HepG2 (cell line): ENCODE results near the gene SRF. TPM values are rescaled to one million over a fixed set of nuclear protein-coding genes. Genes with fewer than 3 reads are reported as not detected.

Experiments used
- ATAC-seq: fragments of 200-7000 bp; cut with Tn5 transposase; 3 replicates; pipeline ENCODE4 v1.9.1; 2020; ENCODE audit warnings: mild to moderate bottlenecking, moderate library complexity
- BruUV-seq: library from RNA; stranded (reverse); fragments of 400-500 nt; replicated peaks from 2 replicates; lab custom pipeline; 2021; lab: Mats Ljungman, UMichigan
- CTCF ChIA-PET: fragments of 300-600 bp; formaldehyde crosslinking; extraction: SDS; loops from one replicate; lab custom pipeline; 2021; ENCODE audit warnings: low total read pairs, inconsistent platforms, low intra/inter-chr PET ratio; lab: Yijun Ruan, JAX
- POLR2A ChIA-PET: fragments of 350-600 bp; sonication (Branson Sonifier 250); formaldehyde crosslinking; loops from one replicate; lab custom pipeline; 2020; ENCODE audit warnings: antibody characterized with exemption, inconsistent platforms; lab: Yijun Ruan, JAX
- DNase-seq: peaks from one replicate; pipeline ENCODE4 v3.0.0-alpha.2; 2015; ENCODE audit warnings: low spot score
- FAIRE-seq: peaks from 3 replicates; lab custom pipeline; 2011; peaks lifted over from hg19 to GRCh38; lab: Jason Lieb, UNC
- H2AFZ ChIP-seq: one replicate; pipeline ENCODE4 v1.6.1; 2011; ENCODE audit warnings: low read length, inconsistent platforms
- H3K27ac ChIP-seq: fragments of 300-600 bp; 3 replicates; pipeline ENCODE4 v1.8.0; 2011; ENCODE audit warnings: mixed run types, mild to moderate bottlenecking, mixed read lengths, low read length, inconsistent platforms; ENCODE audit not compliant: insufficient read depth; ENCODE audit errors: extremely low read length
- H3K27me3 ChIP-seq, 2 experiments: fragments of 200-600 bp in 1 of 2; 2 replicates in 1 of 2; 3 replicates in 1 of 2; pipeline versions ENCODE4 v1.6.0 to v1.8.0; 2011; ENCODE audit warnings: low read length in 2 of 2, mild to moderate bottlenecking in 2 of 2, moderate library complexity in 2 of 2, inconsistent platforms in 1 of 2; ENCODE audit not compliant: insufficient read depth in 2 of 2, control insufficient read depth in 1 of 2
- H3K36me3 ChIP-seq, 2 experiments: fragments of 200-600 bp in 1 of 2; replicated peaks in 1 of 2; 2 replicates in 1 of 2; 3 replicates in 1 of 2; pipeline versions ENCODE4 v1.5.1 to v1.8.0; 2011; ENCODE audit warnings: low read length in 2 of 2, inconsistent platforms in 1 of 2; ENCODE audit not compliant: insufficient read depth in 2 of 2, control insufficient read depth in 1 of 2
- H3K4me1 ChIP-seq: 2 replicates; pipeline ENCODE4 v1.5.1; 2012; ENCODE audit warnings: low read length, inconsistent platforms; ENCODE audit not compliant: insufficient read depth
- H3K4me2 ChIP-seq: 2 replicates; pipeline ENCODE4 v1.6.0; 2011; ENCODE audit warnings: low read depth, low read length, inconsistent platforms
- H3K4me3 ChIP-seq, 3 experiments: fragments of 200-600 bp in 1 of 3; sonication (generic), shearing (Covaris generic) in 1 of 3; replicated peaks in 1 of 3; 2 replicates each; pipeline ENCODE4 v1.5.1; 2011 to 2016; ENCODE audit warnings: low read length in 3 of 3, inconsistent platforms in 2 of 3, low read depth in 2 of 3, mild to moderate bottlenecking in 2 of 3, control low read depth in 1 of 3, mixed read lengths in 1 of 3; ENCODE audit not compliant: insufficient read depth in 1 of 3
- H3K79me2 ChIP-seq: one replicate; pipeline ENCODE4 v1.6.1; 2011; ENCODE audit warnings: low read length, inconsistent platforms; ENCODE audit not compliant: insufficient read depth
- H3K9ac ChIP-seq: 2 replicates; pipeline ENCODE4 v1.6.0; 2011; ENCODE audit warnings: mild to moderate bottlenecking, low read depth, low read length, inconsistent platforms; ENCODE audit not compliant: insufficient read depth
- H3K9me3 ChIP-seq: 2 replicates; pipeline ENCODE4 v1.5.1; 2012; ENCODE audit warnings: mild to moderate bottlenecking, low read length
- H4K20me1 ChIP-seq: 2 replicates; pipeline ENCODE4 v1.6.0; 2011; ENCODE audit warnings: inconsistent platforms, mild to moderate bottlenecking, low read length, moderate library complexity; ENCODE audit not compliant: insufficient read depth
- EZH2 ChIP-seq: conservative IDR thresholded peaks from 2 replicates; pipeline ENCODE4 v1.6.1; 2012; ENCODE audit warnings: mild to moderate bottlenecking, low read depth, low read length, moderate library complexity
- KMT2B ChIP-seq: IDR thresholded peaks from 2 replicates; pipeline ENCODE4 v1.6.1; 2016; ENCODE audit warnings: missing genetic modification reagents, missing compliant biosample characterization
- RCOR2 ChIP-seq: IDR thresholded peaks from 2 replicates; pipeline ENCODE4 v1.6.1; 2016; ENCODE audit warnings: missing biosample characterization, missing genetic modification reagents
- TCF7 ChIP-seq: sonication (generic); IDR thresholded peaks from 2 replicates; pipeline ENCODE4 v1.6.1; 2016; ENCODE audit warnings: antibody characterized with exemption, low read depth
- ZHX1 ChIP-seq: sonication (generic); formaldehyde crosslinking; IDR thresholded peaks from 2 replicates; pipeline ENCODE4 v1.8.1; 2022; ENCODE audit warnings: low read depth, mild to moderate bottlenecking, missing genetic modification reagents
- ZNF18 ChIP-seq: sonication (generic); formaldehyde crosslinking; IDR thresholded peaks from 2 replicates; pipeline ENCODE4 v1.8.0; 2022; ENCODE audit warnings: mild to moderate bottlenecking, missing genetic modification reagents; ENCODE audit not compliant: insufficient replicate concordance
- ZNF33A ChIP-seq: sonication (generic); formaldehyde crosslinking; IDR thresholded peaks from 2 replicates; pipeline ENCODE4 v1.5.1; 2020; ENCODE audit warnings: missing genetic modification reagents, mild to moderate bottlenecking, moderate library complexity, borderline replicate concordance
- ZNF75D ChIP-seq: sonication (generic); formaldehyde crosslinking; IDR thresholded peaks from 2 replicates; pipeline ENCODE4 v1.8.1; 2023; ENCODE audit warnings: missing genetic modification reagents, mild to moderate bottlenecking, borderline replicate concordance
- ZSCAN29 ChIP-seq: sonication (generic); formaldehyde crosslinking; conservative IDR thresholded peaks from 2 replicates; pipeline ENCODE4 v1.4.0; 2020; ENCODE audit warnings: mild to moderate bottlenecking, missing genetic modification reagents
- WGBS: methylation state at CpG from one replicate; pipeline ENCODE4 v1.1.6; 2017; ENCODE audit warnings: low lambda C conversion rate; 5-methylcytosine and 5-hydroxymethylcytosine counted together
- in situ Hi-C: cut with HindIII; loops from 2 replicates; pipeline ENCODE4 v1.10.0; 2017; ENCODE audit warnings: low pct_unique_long_range_greater_than_20kb; ENCODE audit not compliant: extremely low pct_ligation_motif_present
- intact Hi-C: fragments of 100-400 bp; cut with micrococcal nuclease; formaldehyde crosslinking; loops from one replicate; pipeline ENCODE4 v1.10.0; 2022; ENCODE audit not compliant: unreplicated experiment
- polyA plus RNA-seq, 8 experiments: library from polyadenylated mRNA; depleted of rRNA in 3 of 8; stranded (reverse) in 7 of 8; unstranded in 1 of 8; fragments of >200 nt; fragmentation: Illumina TruSeq in 4 of 8; extraction: Trizol in 4 of 8; gene quantifications; 2 replicates each; pipeline versions ENCODE4 v1.2.1 to v1.2.3, GENCODE V29; 2011 to 2016; ENCODE audit warnings: low read depth in 4 of 8, missing spikeins in 1 of 8, mixed read lengths in 1 of 8; ENCODE audit not compliant: insufficient read depth in 1 of 8
- total RNA-seq, 5 experiments: library from RNA; depleted of rRNA; stranded (reverse); fragments of >200 nt; fragmentation: Illumina TruSeq; extraction: Trizol; gene quantifications; 2 replicates each; pipeline ENCODE4 v1.2.3, GENCODE V29; 2016; ENCODE audit warnings: low read depth in 1 of 5
- TF ChIP-seq, protein P1 (sequence below): sonication (generic); formaldehyde crosslinking; IDR thresholded peaks from 2 replicates; pipeline ENCODE4 v1.5.0; 2020; ENCODE audit warnings: missing genetic modification reagents

SRF gene
- total and polyA plus RNA-seq, 2 of the 13 experiments (the other 11 are each of a cell fraction or from before 2014, with no cell fraction given), result 25.5 to 44.1 TPM

- no peak overlapping the region for H3K9ac ChIP-seq
- intact Hi-C loops, result no loop called here
- in situ Hi-C loops, result no loop called here
- H3K27me3 ChIP-seq, result peaks cover 0 to 23% of the 10 kb centered on the region in 2 experiments; a peak in 2 of 5 replicates
- no peaks in the 10 kb centered on the region for H3K9me3 ChIP-seq
- 0 out of 5 replicates have a peak, but pooled peaks cover 0 to 4% of the 10 kb centered on the region in 2 experiments for H3K36me3 ChIP-seq
- no peak for FAIRE-seq
- peaks cover 6% of the 10 kb centered on the region for H3K79me2 ChIP-seq
- H3K4me2 ChIP-seq, result no peak overlapping the region
- ChIA-PET CTCF (interaction anchor here (2.9 kb wide), 1 partner anchor 125 kb away, joined by 13 read pairs; no protein-coding TSS in a partner anchor), POLR2A (no interaction called here)
- no peak for DNase-seq
- no peaks in the 10 kb centered on the region for H4K20me1 ChIP-seq
- no peak overlapping the region for H3K4me3 ChIP-seq
- H3K27ac ChIP-seq, result no peak overlapping the region
- no TSS peak for BruUV-seq
- peaks cover 20% of the 10 kb centered on the region for H3K4me1 ChIP-seq
- WGBS, result 58% methylated on average over 4 of the region's 4 CpGs
- no peak for ATAC-seq
- TF ChIP-seq EZH2 (no peak), ZHX1 (no peak), ZNF75D (no peak), ZSCAN29 (CRISPR knock-in tag) (no peak), KMT2B (no peak), RCOR2 (no peak), ZNF18 (no peak), TCF7 (no peak), ZNF33A (CRISPR knock-in tag) (no peak)
- TF ChIP-seq, protein P1, sequence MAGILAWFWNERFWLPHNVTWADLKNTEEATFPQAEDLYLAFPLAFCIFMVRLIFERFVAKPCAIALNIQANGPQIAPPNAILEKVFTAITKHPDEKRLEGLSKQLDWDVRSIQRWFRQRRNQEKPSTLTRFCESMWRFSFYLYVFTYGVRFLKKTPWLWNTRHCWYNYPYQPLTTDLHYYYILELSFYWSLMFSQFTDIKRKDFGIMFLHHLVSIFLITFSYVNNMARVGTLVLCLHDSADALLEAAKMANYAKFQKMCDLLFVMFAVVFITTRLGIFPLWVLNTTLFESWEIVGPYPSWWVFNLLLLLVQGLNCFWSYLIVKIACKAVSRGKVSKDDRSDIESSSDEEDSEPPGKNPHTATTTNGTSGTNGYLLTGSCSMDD (CRISPR knock-in tag), result no peak
- H2AFZ ChIP-seq, result no peak overlapping the region
Measured at GRCh38 chr6:43231053-43231452, 60.0 kb downstream of the SRF start.

Other genes with a start within 250 kb of the SRF start
- gene CNPY3, start 241.8 kb upstream of the SRF start, total RNA-seq (2016; rRNA removed; fragmentation: Illumina TruSeq; extraction: Trizol), result 31.4 and 60.2 TPM in 2 replicates
- 38.3 and 42.3 TPM in 2 replicates for gene CNPY3, start 241.8 kb upstream of the SRF start, polyA plus RNA-seq (2011; rRNA removed)
- 7.0 and 7.3 TPM in 2 replicates for gene GNMT, start 210.5 kb upstream of the SRF start, total RNA-seq (2016; rRNA removed; fragmentation: Illumina TruSeq; extraction: Trizol)
- gene GNMT, start 210.5 kb upstream of the SRF start, polyA plus RNA-seq (2011; rRNA removed), result 2.8 and 3.8 TPM in 2 replicates
- gene PEX6, start 192.1 kb upstream of the SRF start, total RNA-seq (2016; rRNA removed; fragmentation: Illumina TruSeq; extraction: Trizol), result 3.6 and 5.1 TPM in 2 replicates
- gene PEX6, start 192.1 kb upstream of the SRF start, polyA plus RNA-seq (2011; rRNA removed), result 6.7 and 8.5 TPM in 2 replicates
- 55.6 and 60.4 TPM in 2 replicates for gene PPP2R5D, start 186.7 kb upstream of the SRF start, total RNA-seq (2016; rRNA removed; fragmentation: Illumina TruSeq; extraction: Trizol)
- 39.4 and 53.7 TPM in 2 replicates for gene PPP2R5D, start 186.7 kb upstream of the SRF start, polyA plus RNA-seq (2011; rRNA removed)
- gene MEA1, start 157.3 kb upstream of the SRF start, total RNA-seq (2016; rRNA removed; fragmentation: Illumina TruSeq; extraction: Trizol), result 86.2 and 110 TPM in 2 replicates
- gene MEA1, start 157.3 kb upstream of the SRF start, polyA plus RNA-seq (2011; rRNA removed), result 75.6 and 76.6 TPM in 2 replicates
- gene KLHDC3, start 157.0 kb upstream of the SRF start, total RNA-seq (2016; rRNA removed; fragmentation: Illumina TruSeq; extraction: Trizol), result 91.5 and 92.5 TPM in 2 replicates
- gene KLHDC3, start 157.0 kb upstream of the SRF start, polyA plus RNA-seq (2011; rRNA removed), result 78.3 and 98.4 TPM in 2 replicates
- gene RRP36, start 149.6 kb upstream of the SRF start, total RNA-seq (2016; rRNA removed; fragmentation: Illumina TruSeq; extraction: Trizol), result 144 and 184 TPM in 2 replicates
- gene RRP36, start 149.6 kb upstream of the SRF start, polyA plus RNA-seq (2011; rRNA removed), result 29.5 and 31.1 TPM in 2 replicates
- 30.7 and 32.0 TPM in 2 replicates for gene CUL7, start 117.4 kb upstream of the SRF start, total RNA-seq (2016; rRNA removed; fragmentation: Illumina TruSeq; extraction: Trizol)
- 60.7 and 79.4 TPM in 2 replicates for gene CUL7, start 117.4 kb upstream of the SRF start, polyA plus RNA-seq (2011; rRNA removed)
- 56.1 and 56.8 TPM in 2 replicates for gene MRPL2, start 111.8 kb upstream of the SRF start, total RNA-seq (2016; rRNA removed; fragmentation: Illumina TruSeq; extraction: Trizol)
- gene MRPL2, start 111.8 kb upstream of the SRF start, polyA plus RNA-seq (2011; rRNA removed), result 65.6 and 69.9 TPM in 2 replicates
- 45.4 and 45.8 TPM in 2 replicates for gene KLC4, start 111.6 kb upstream of the SRF start, total RNA-seq (2016; rRNA removed; fragmentation: Illumina TruSeq; extraction: Trizol)
- 70.4 and 89.4 TPM in 2 replicates for gene KLC4, start 111.6 kb upstream of the SRF start, polyA plus RNA-seq (2011; rRNA removed)
- gene PTK7, start 95.0 kb upstream of the SRF start, total RNA-seq (2016; rRNA removed; fragmentation: Illumina TruSeq; extraction: Trizol), result 48.5 and 99.8 TPM in 2 replicates
- 98.5 and 116 TPM in 2 replicates for gene PTK7, start 95.0 kb upstream of the SRF start, polyA plus RNA-seq (2011; rRNA removed)
- 10.5 and 11.4 TPM in 2 replicates for gene CUL9, start 10.9 kb downstream of the SRF start, total RNA-seq (2016; rRNA removed; fragmentation: Illumina TruSeq; extraction: Trizol)
- gene CUL9, start 10.9 kb downstream of the SRF start, polyA plus RNA-seq (2011; rRNA removed), result 13.7 and 15.3 TPM in 2 replicates
- gene DNPH1, start 58.2 kb downstream of the SRF start, total RNA-seq (2016; rRNA removed; fragmentation: Illumina TruSeq; extraction: Trizol), result 75.0 and 75.1 TPM in 2 replicates
- 56.5 and 65.8 TPM in 2 replicates for gene DNPH1, start 58.2 kb downstream of the SRF start, polyA plus RNA-seq (2011; rRNA removed)
- gene TTBK1, start 72.2 kb downstream of the SRF start, total RNA-seq (2016; rRNA removed; fragmentation: Illumina TruSeq; extraction: Trizol), result 0.10 and 0.33 TPM in 2 replicates
- gene TTBK1, start 72.2 kb downstream of the SRF start, polyA plus RNA-seq (2011; rRNA removed), result 0.24 and 0.50 TPM in 2 replicates
- 8.6 and 22.6 TPM in 2 replicates for gene SLC22A7, start 127.0 kb downstream of the SRF start, total RNA-seq (2016; rRNA removed; fragmentation: Illumina TruSeq; extraction: Trizol)
- gene SLC22A7, start 127.0 kb downstream of the SRF start, polyA plus RNA-seq (2011; rRNA removed), result 5.3 and 12.3 TPM in 2 replicates
- gene CRIP3, start 137.6 kb downstream of the SRF start, total RNA-seq (2016; rRNA removed; fragmentation: Illumina TruSeq; extraction: Trizol), result 3.5 and 6.3 TPM in 2 replicates
- gene CRIP3, start 137.6 kb downstream of the SRF start, polyA plus RNA-seq (2011; rRNA removed), result 9.3 and 14.2 TPM in 2 replicates
- 13.0 and 19.4 TPM in 2 replicates for gene ZNF318, start 198.4 kb downstream of the SRF start, total RNA-seq (2016; rRNA removed; fragmentation: Illumina TruSeq; extraction: Trizol)
- gene ZNF318, start 198.4 kb downstream of the SRF start, polyA plus RNA-seq (2011; rRNA removed), result 14.5 and 15.1 TPM in 2 replicates